Prostate gland (tissue), 2 donors: ENCODE data around the gene MALRD1.

Experiments
- CTCF ChIP-seq, 4 experiments: fragments of 200-600 bp in 2 of 4; fragments of 450-650 bp in 2 of 4; sonication (generic) in 2 of 4; IDR thresholded peaks; 1 replicate in 3 of 4; 2 replicates in 1 of 4; pipeline ENCODE4 v1.5.1; 2016 to 2019; ENCODE audit warnings: antibody characterized with exemption in 4 of 4, mild to moderate bottlenecking in 2 of 4, moderate library complexity in 2 of 4
- POLR2AphosphoS5 ChIP-seq: sonication (generic); formaldehyde crosslinking; IDR thresholded peaks from one replicate; pipeline ENCODE4 v1.6.1; 2017; ENCODE audit warnings: antibody characterized with exemption

DNA sequence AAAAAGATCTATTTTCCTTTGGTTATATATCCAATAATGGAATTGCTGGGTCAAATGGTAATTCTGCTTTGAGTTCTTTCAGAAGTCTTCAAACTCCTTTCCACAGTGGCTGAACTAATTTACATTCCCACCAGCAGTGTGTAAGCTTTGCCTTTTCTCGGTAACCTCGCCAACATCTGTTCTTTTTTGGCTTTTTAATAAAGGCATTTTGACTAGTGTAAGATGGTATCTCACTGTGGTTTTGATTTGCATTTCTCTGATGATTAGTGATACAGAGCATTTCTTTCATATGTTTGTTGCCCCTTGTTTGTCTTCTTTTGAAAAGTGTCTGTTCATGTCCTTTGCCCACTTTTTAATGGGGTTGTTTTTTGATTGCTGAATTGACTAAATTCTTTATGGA, 285.0 kb downstream of the MALRD1 start:
- TF ChIP-seq POLR2AphosphoS5: no peak
- no peak for TF ChIP-seq CTCF (IDR thresholded peaks at IDR 0.05)
